Heart left ventricle (tissue), 16 donors: ENCODE results near the gene CCDC188. TPM values are rescaled to one million over a fixed set of nuclear protein-coding genes. Genes with fewer than 3 reads are reported as not detected.

ENCODE experiments used
- ATAC-seq, 4 donors: fragments of 200-7000 bp; cut with Tn5 transposase; one replicate each; pipeline ENCODE4 v1.9.1; 2020 to 2022; ENCODE audit warnings: moderate library complexity in 4 of 4, mild to moderate bottlenecking in 3 of 4, moderate number of reproducible peaks in 1 of 4
- DNase-seq, 5 donors: peaks; one replicate each; pipeline ENCODE4 v3.0.0-alpha.2; 2020
- H3K27ac ChIP-seq, 12 donors: fragments of 200-600 bp; sonication (generic) in 4 of 12; one replicate each; pipeline versions ENCODE4 v1.5.0 to v1.8.0; 2016 to 2022; ENCODE audit warnings: mild to moderate bottlenecking in 2 of 12
- H3K27me3 ChIP-seq, 9 donors: fragments of 200-600 bp; sonication (generic) in 2 of 9; one replicate each; pipeline versions ENCODE4 v1.5.1 to v1.8.0; 2016 to 2022; ENCODE audit warnings: mild to moderate bottlenecking in 3 of 9
- H3K36me3 ChIP-seq, 9 donors: fragments of 200-600 bp; sonication (generic) in 2 of 9; one replicate each; pipeline versions ENCODE4 v1.5.0 to v1.8.0; 2018 to 2022; ENCODE audit warnings: mild to moderate bottlenecking in 2 of 9
- H3K4me1 ChIP-seq, 12 donors: fragments of 200-600 bp; sonication (generic) in 4 of 12; one replicate each; pipeline versions ENCODE4 v1.5.0 to v1.8.0; 2016 to 2022; ENCODE audit warnings: mild to moderate bottlenecking in 3 of 12
- H3K4me3 ChIP-seq, 12 donors: fragments of 200-600 bp; sonication (generic) in 4 of 12; one replicate each; pipeline versions ENCODE4 v1.5.0 to v1.8.0; 2017 to 2022; ENCODE audit warnings: mild to moderate bottlenecking in 9 of 12, moderate library complexity in 4 of 12
- H3K9me3 ChIP-seq, 12 donors: fragments of 200-600 bp; sonication (generic) in 4 of 12; one replicate each; pipeline versions ENCODE4 v1.5.0 to v1.8.0; 2016 to 2022; ENCODE audit warnings: mild to moderate bottlenecking in 1 of 12
- CTCF ChIP-seq, 12 donors: fragments of 200-600 bp; sonication (generic) in 4 of 12; IDR thresholded peaks; one replicate each; pipeline versions ENCODE4 v1.5.0 to v1.8.0; 2018 to 2022; ENCODE audit warnings: antibody characterized with exemption in 12 of 12, mild to moderate bottlenecking in 5 of 12
- POLR2A ChIP-seq, 2 donors: fragments of 450-650 bp; IDR thresholded peaks; one replicate each; pipeline ENCODE4 v1.6.1; 2017; ENCODE audit warnings: antibody characterized with exemption in 2 of 2, mild to moderate bottlenecking in 2 of 2, moderate library complexity in 2 of 2
- WGBS, 4 donors: extraction: QIAGEN DNeasy Blood & Tissue Kit in 2 of 4; methylation state at CpG; one replicate each; pipeline versions ENCODE4 v1.1.5 to v1.1.7; 2013 to 2018; 5-methylcytosine and 5-hydroxymethylcytosine counted together
- intact Hi-C, 10 donors: fragments of 100-400 bp; cut with DNase I; formaldehyde crosslinking; loops; one replicate each; pipeline versions ENCODE4 v1.11.1 to v1.14.2; 2022
- polyA plus RNA-seq, 2 donors: library from polyadenylated mRNA; stranded (reverse); fragments of 200-250 nt; gene quantifications; one replicate each; pipeline ENCODE4 v1.2.3, GENCODE V29; 2013
- total RNA-seq, 9 donors: library from RNA; depleted of rRNA in 2 of 9; stranded (reverse); fragments of >200 nt in 2 of 9; fragmentation: NEBNext Ultra II Directional in 3 of 9; extraction: Animal tissue kit (Norgen Biotek cat#: 25700) in 3 of 9; gene quantifications; one replicate each; pipeline versions ENCODE4 v1.1.0 to v1.2.4, GENCODE V29; 2016 to 2023
- donor health status: ischemic (EF 13 %, LVEDD 7.1; RV severe dilation, severe dysfunction).
- donor health status: healthy with polysubstance abuse.
- donor health status: DM: no; HTN: yes; CAD: no.
- donor health status: DM: no; HTN: no; CAD: no.
- donor health status: ischemic (EF 25% LVEDD 6.9; RV normal size, moderate dysfunction).
- donor health status: ischemic (EF 25% LVEDD 5.7; RV mildly dilated, moderate dysfunction).
- donor health status: healthy.
- donor health status: DM: yes; HTN: yes; CAD: no.
- donor health status: ischemic (EF 35%, LVEDD 5.7; RV mildly dilated, moderate dysfunction).
- donor health status: nonischemic (EF 11% LVEDD 7.7; RV severe dilation, severe dysfunction).
- donor health status: DM: yes; HTN: yes; CAD: no.
- donor health status: PGD.
- donor health status: ischemic (EF 29% LVEDD 5.4; RV normal size, mild dysfunction).
- donor health status: nonischemic (EF 23%, LVEDD 6.1; RV moderate dilation, normal function).

CCDC188 gene
- total and polyA plus RNA-seq, 11 donors, result 0.17 to 1.0 (median 0.50) TPM; not detected in 4

GRCh38 chr22:20155330-20156041, 4.6 kb upstream of the CCDC188 start:
- H3K4me3 ChIP-seq, result peak overlapping the region in 10 of 12 donors; percentile 21 to 42 (median 32)
- 54 to 72% (median 61%) methylated on average over 19 to 30 of the region's 30 CpGs for WGBS, 4 donors
- TF ChIP-seq POLR2A (IDR thresholded peaks at IDR 0.05) (no peak), CTCF (IDR thresholded peaks at IDR 0.05) (no peak)
- H3K27ac ChIP-seq, result no peak overlapping the region
- H3K27me3 ChIP-seq, result peaks cover 0 to 10% (median 0%) of the 10 kb centered on the region in 9 donors
- peak; percentile 69 to 84 (median 73) for DNase-seq
- H3K36me3 ChIP-seq, result no peaks in the 10 kb centered on the region
- H3K4me1 ChIP-seq, result peaks cover 0 to 11% (median 0%) of the 10 kb centered on the region in 12 donors
- no peaks in the 10 kb centered on the region for H3K9me3 ChIP-seq
- peak; percentile 11 to 83 (median 46) for ATAC-seq
- intact Hi-C loops, result loop anchor here in 7 of 10 donors (1.0 to 5.0 kb wide), 4 partner anchors 112 to 129 kb away; partner anchors contain the start of gene RTN4R (in 5 of the 7)

- no peak for ATAC-seq
- intact Hi-C loops, result loop anchor here in 6 of 10 donors (1.0 to 5.0 kb wide), 3 partner anchors 113 to 128 kb away; partner anchors contain the start of gene RTN4R (in 5 of the 6)
- TF ChIP-seq POLR2A (IDR thresholded peaks at IDR 0.05), result no peak
- TF ChIP-seq CTCF (IDR thresholded peaks at IDR 0.05), result no peak
- peaks cover 0 to 10% (median 0%) of the 10 kb centered on the region in 9 donors for H3K27me3 ChIP-seq
- peak overlapping the region in 10 of 12 donors; percentile 21 to 42 (median 32) for H3K4me3 ChIP-seq
- peaks cover 0 to 11% (median 0%) of the 10 kb centered on the region in 12 donors for H3K4me1 ChIP-seq
- WGBS, 4 donors, result 41 to 60% (median 55%) methylated on average over 7 to 14 of the region's 14 CpGs
- H3K9me3 ChIP-seq, result no peaks in the 10 kb centered on the region
- no peaks in the 10 kb centered on the region for H3K36me3 ChIP-seq
- DNase-seq, result no peak
- peak overlapping the region in 2 of 12 donors; percentile 14 to 39 for H3K27ac ChIP-seq
Measured at GRCh38 chr22:20154602-20155187, 3.8 kb upstream of the CCDC188 start.

GRCh38 chr22:20153945-20154344, 3.1 kb upstream of the CCDC188 start:
- 69 to 73% (median 72%) methylated on average over 15 to 16 of the region's 16 CpGs for WGBS, 4 donors
- no peak overlapping the region for H3K4me3 ChIP-seq
- H3K36me3 ChIP-seq, result no peaks in the 10 kb centered on the region
- H3K9me3 ChIP-seq, result no peaks in the 10 kb centered on the region
- peaks cover 0 to 11% (median 0%) of the 10 kb centered on the region in 12 donors for H3K4me1 ChIP-seq
- H3K27me3 ChIP-seq, result peaks cover 0 to 10% (median 0%) of the 10 kb centered on the region in 9 donors
- intact Hi-C loops, result no loop called here
- DNase-seq (no peak), ATAC-seq (no peak)
- TF ChIP-seq POLR2A (IDR thresholded peaks at IDR 0.05), result no peak
- TF ChIP-seq CTCF (IDR thresholded peaks at IDR 0.05), result no peak
- no peak overlapping the region for H3K27ac ChIP-seq

- no peaks in the 10 kb centered on the region for H3K9me3 ChIP-seq
- no peak overlapping the region for H3K27ac ChIP-seq
- peaks cover 0 to 8% (median 0%) of the 10 kb centered on the region in 9 donors for H3K27me3 ChIP-seq
- intact Hi-C loops, result no loop called here
- no peak overlapping the region for H3K4me3 ChIP-seq
- 77 to 86% (median 85%) methylated on average over 5 to 14 of the region's 14 CpGs for whole genome bisulfite sequencing, 4 donors
- TF ChIP-seq POLR2A (IDR thresholded peaks at IDR 0.05) (no peak), CTCF (IDR thresholded peaks at IDR 0.05) (no peak)
- no peak for ATAC-seq
- DNase-seq, result no peak
- no peaks in the 10 kb centered on the region for H3K36me3 ChIP-seq
- H3K4me1 ChIP-seq, result peaks cover 0 to 11% (median 0%) of the 10 kb centered on the region in 12 donors
Measured at GRCh38 chr22:20152464-20152890, 1.6 kb upstream of the CCDC188 start.
